ENCODE measurements around the gene TPRKB.
"Not testable (repeated sequence)": the region's sequence is repeated elsewhere in the genome, so short reads cannot be mapped to it uniquely, and the experiment has no call there.

TPRKB gene

GRCh38 chr2:73684905-73685304, 52.2 kb downstream of the TPRKB start:
- H3K27ac ChIP-seq (ENCODE audit: low read depth, low read length); H3K79me2 ChIP-seq (ENCODE audit: control insufficient read depth, insufficient read depth, low read length): not testable (repeated sequence)

GRCh38 chr2:73684325-73684724, 52.8 kb downstream of the TPRKB start:
- H3K79me1 ChIP-seq (ENCODE audit: low read length); DNase-seq; H3K18ac ChIP-seq (ENCODE audit: low read length); H3K4ac ChIP-seq (ENCODE audit: low read depth, low read length); H3K4me3 ChIP-seq (ENCODE audit: low read length); H2BK5ac ChIP-seq (ENCODE audit: low read length); H2AK5ac ChIP-seq (ENCODE audit: low read length); H3K36me3 ChIP-seq (ENCODE audit: control insufficient read depth, insufficient read depth, low read length); H3K79me2 ChIP-seq (ENCODE audit: control insufficient read depth, insufficient read depth, low read length); H3K56ac ChIP-seq (ENCODE audit: low read length); H3K27me3 ChIP-seq (ENCODE audit: insufficient read depth, low read length, poor library complexity); H2BK15ac ChIP-seq (replicated peaks; ENCODE audit: low read depth); H3K27ac ChIP-seq (ENCODE audit: low read depth, low read length); H2BK120ac ChIP-seq (ENCODE audit: low read depth, low read length); H4K5ac ChIP-seq (ENCODE audit: low read length); H3K23ac ChIP-seq (ENCODE audit: low read length); H3K4me2 ChIP-seq (ENCODE audit: low read length); H3K9ac ChIP-seq (ENCODE audit: low read length); H3K4me1 ChIP-seq (ENCODE audit: control insufficient read depth, low read depth, low read length); H4K8ac ChIP-seq (ENCODE audit: low read depth, low read length): not testable (repeated sequence)
- WGBS (ENCODE audit: extremely low coverage, insufficient coverage, low lambda C conversion rate), result no CpG with 5 or more reads among the region's 1 CpG

More at GRCh38 chr2:73684905-73685304, 52.2 kb downstream of the TPRKB start:
- not testable (repeated sequence) for H3K4me3 ChIP-seq (ENCODE audit: low read length); H2BK5ac ChIP-seq (ENCODE audit: low read length); H4K5ac ChIP-seq (ENCODE audit: low read length); H3K4ac ChIP-seq (ENCODE audit: low read depth, low read length); H4K8ac ChIP-seq (ENCODE audit: low read depth, low read length); H2BK15ac ChIP-seq (replicated peaks; ENCODE audit: low read depth); H3K27me3 ChIP-seq (ENCODE audit: insufficient read depth, low read length, poor library complexity); H3K23ac ChIP-seq (ENCODE audit: low read length); H3K36me3 ChIP-seq (ENCODE audit: control insufficient read depth, insufficient read depth, low read length); H3K4me2 ChIP-seq (ENCODE audit: low read length); H3K79me1 ChIP-seq (ENCODE audit: low read length); H3K18ac ChIP-seq (ENCODE audit: low read length); H3K56ac ChIP-seq (ENCODE audit: low read length); H3K4me1 ChIP-seq (ENCODE audit: control insufficient read depth, low read depth, low read length); H2AK5ac ChIP-seq (ENCODE audit: low read length); H3K9ac ChIP-seq (ENCODE audit: low read length); H2BK120ac ChIP-seq (ENCODE audit: low read depth, low read length)
- peak; percentile 25 for DNase-seq
- WGBS (ENCODE audit: extremely low coverage, insufficient coverage, low lambda C conversion rate), result no CpG with 5 or more reads among the region's 9 CpGs

- not testable (repeated sequence) for H3K36me3 ChIP-seq (ENCODE audit: control insufficient read depth, insufficient read depth, low read length); H3K23ac ChIP-seq (ENCODE audit: low read length); H2AK5ac ChIP-seq (ENCODE audit: low read length); H3K18ac ChIP-seq (ENCODE audit: low read length); H3K79me2 ChIP-seq (ENCODE audit: control insufficient read depth, insufficient read depth, low read length); H3K27me3 ChIP-seq (ENCODE audit: insufficient read depth, low read length, poor library complexity); H2BK120ac ChIP-seq (ENCODE audit: low read depth, low read length); H3K9ac ChIP-seq (ENCODE audit: low read length); H3K79me1 ChIP-seq (ENCODE audit: low read length); H4K5ac ChIP-seq (ENCODE audit: low read length); H2BK5ac ChIP-seq (ENCODE audit: low read length); H3K27ac ChIP-seq (ENCODE audit: low read depth, low read length); H3K4me1 ChIP-seq (ENCODE audit: control insufficient read depth, low read depth, low read length); H3K4ac ChIP-seq (ENCODE audit: low read depth, low read length); H4K8ac ChIP-seq (ENCODE audit: low read depth, low read length); H2BK15ac ChIP-seq (replicated peaks; ENCODE audit: low read depth); H3K4me2 ChIP-seq (ENCODE audit: low read length); H3K56ac ChIP-seq (ENCODE audit: low read length); H3K4me3 ChIP-seq (ENCODE audit: low read length)
- no CpG with 5 or more reads among the region's 5 CpGs for WGBS (ENCODE audit: extremely low coverage, insufficient coverage, low lambda C conversion rate)
- peak; percentile 61 for DNase-seq
These were observed 57.1 kb downstream of the TPRKB start for GRCh38 chr2:73679951-73680571.

All from mesendoderm (in vitro differentiated cells).